ENCODE measurements around the gene FADS6.

The FADS6 gene

GRCh38 chr17:74928786-74929185 is 35.4 kb upstream of the FADS6 start:
- no peaks in the 10 kb centered on the region for H4K20me1 ChIP-seq (ENCODE audit: insufficient read depth, low read length, poor library complexity, severe bottlenecking)
- no peaks in the 10 kb centered on the region for H3K79me2 ChIP-seq (ENCODE audit: insufficient read depth, low read length)

GRCh38 chr17:74925242-74925641 is 31.8 kb upstream of the FADS6 start:
- Histone ChIP-seq H3K27me3 (ENCODE audit: insufficient read depth, low read length, poor library complexity, severe bottlenecking) (no peaks in the 10 kb centered on the region), H3K4me3 (ENCODE audit: low read length, poor library complexity, severe bottlenecking) (no peak overlapping the region)

More at GRCh38 chr17:74928786-74929185, 35.4 kb upstream of the FADS6 start:
- H2AFZ ChIP-seq (ENCODE audit: low read length), result no peak overlapping the region
- no peaks in the 10 kb centered on the region for H3K4me1 ChIP-seq (ENCODE audit: insufficient read depth, low read length, poor library complexity, severe bottlenecking)
- no peaks in the 10 kb centered on the region for H3K9me3 ChIP-seq (ENCODE audit: insufficient read depth, low read depth, low read length)
- no peaks in the 10 kb centered on the region for H3K27me3 ChIP-seq (ENCODE audit: insufficient read depth, low read length, poor library complexity, severe bottlenecking)
- TF ChIP-seq EZH2phosphoT487 (IDR thresholded peaks at IDR 0.05; ENCODE audit: borderline replicate concordance) (no peak), CTCF (conservative IDR thresholded peaks at IDR 0.05; ENCODE audit: low read length) (no peak)
- H3K36me3 ChIP-seq (ENCODE audit: insufficient read depth, low read length), result no peaks in the 10 kb centered on the region
- H3K9me2 ChIP-seq (replicated peaks; ENCODE audit: low read depth, low read length), result no peaks in the 10 kb centered on the region
- H3F3A ChIP-seq (ENCODE audit: low read depth), result no peaks in the 10 kb centered on the region
- H3K9ac ChIP-seq (ENCODE audit: low read depth, low read length, poor library complexity, severe bottlenecking), result no peak overlapping the region
- H3K4me3 ChIP-seq (ENCODE audit: low read length, poor library complexity, severe bottlenecking), result no peak overlapping the region
- H3K4me2 ChIP-seq (ENCODE audit: low read depth, low read length, poor library complexity, severe bottlenecking), result no peak overlapping the region

GRCh38 chr17:74924250-74924948 is 31.0 kb upstream of the FADS6 start, which contains the start of gene OTOP2:
Gene OTOP2 (plus strand): TSS chr17:74924273. CDS start chr17:74924633, 360 bp downstream.
- TF ChIP-seq CTCF (conservative IDR thresholded peaks at IDR 0.05; ENCODE audit: low read length) (no peak), EZH2phosphoT487 (IDR thresholded peaks at IDR 0.05; ENCODE audit: borderline replicate concordance) (no peak)
- Histone ChIP-seq H3K9me3 (ENCODE audit: insufficient read depth, low read depth, low read length) (no peaks in the 10 kb centered on the region), H4K20me1 (ENCODE audit: insufficient read depth, low read length, poor library complexity, severe bottlenecking) (no peaks in the 10 kb centered on the region), H3K9me2 (replicated peaks; ENCODE audit: low read depth, low read length) (no peaks in the 10 kb centered on the region), H3K36me3 (ENCODE audit: insufficient read depth, low read length) (no peaks in the 10 kb centered on the region), H3K4me3 (ENCODE audit: low read length, poor library complexity, severe bottlenecking) (no peak within 1 kb of the TSS), H3K4me2 (ENCODE audit: low read depth, low read length, poor library complexity, severe bottlenecking) (no peak within 1 kb of the TSS), H3K79me2 (ENCODE audit: insufficient read depth, low read length) (no peaks in the 10 kb centered on the region), H2AFZ (ENCODE audit: low read length) (no peak within 1 kb of the TSS), H3K4me1 (ENCODE audit: insufficient read depth, low read length, poor library complexity, severe bottlenecking) (no peaks in the 10 kb centered on the region), H3K27me3 (ENCODE audit: insufficient read depth, low read length, poor library complexity, severe bottlenecking) (no peaks in the 10 kb centered on the region), H3F3A (ENCODE audit: low read depth) (no peaks in the 10 kb centered on the region), H3K9ac (ENCODE audit: low read depth, low read length, poor library complexity, severe bottlenecking) (no peak within 1 kb of the TSS)

More at GRCh38 chr17:74925242-74925641, 31.8 kb upstream of the FADS6 start:
- TF ChIP-seq EZH2phosphoT487 (IDR thresholded peaks at IDR 0.05; ENCODE audit: borderline replicate concordance) (no peak), CTCF (conservative IDR thresholded peaks at IDR 0.05; ENCODE audit: low read length) (no peak)
- H2AFZ ChIP-seq (ENCODE audit: low read length), result no peak overlapping the region
- H3K36me3 ChIP-seq (ENCODE audit: insufficient read depth, low read length), result no peaks in the 10 kb centered on the region
- H4K20me1 ChIP-seq (ENCODE audit: insufficient read depth, low read length, poor library complexity, severe bottlenecking), result no peaks in the 10 kb centered on the region
- H3F3A ChIP-seq (ENCODE audit: low read depth), result no peaks in the 10 kb centered on the region
- H3K79me2 ChIP-seq (ENCODE audit: insufficient read depth, low read length), result no peaks in the 10 kb centered on the region
- H3K4me2 ChIP-seq (ENCODE audit: low read depth, low read length, poor library complexity, severe bottlenecking), result no peak overlapping the region
- no peaks in the 10 kb centered on the region for H3K9me2 ChIP-seq (replicated peaks; ENCODE audit: low read depth, low read length)
- H3K4me1 ChIP-seq (ENCODE audit: insufficient read depth, low read length, poor library complexity, severe bottlenecking), result no peaks in the 10 kb centered on the region
- no peak overlapping the region for H3K9ac ChIP-seq (ENCODE audit: low read depth, low read length, poor library complexity, severe bottlenecking)
- no peaks in the 10 kb centered on the region for H3K9me3 ChIP-seq (ENCODE audit: insufficient read depth, low read depth, low read length)

All from Loucy (cell line).